ENCODE results near the gene RPL27A. TPM values are rescaled to one million over a fixed set of nuclear protein-coding genes. Genes with fewer than 3 reads are reported as not detected.

The RPL27A gene
- total and polyA plus RNA-seq, 2 donors (not counting 3 experiments of a cell fraction or from before 2014, with no cell fraction given), result 1,303 to 1,363 TPM

- ChIA-PET CTCF (no interaction called here), POLR2A (no interaction called here)
- H2AFZ ChIP-seq (ENCODE audit: low read depth, low read length), result no peak overlapping the region
- no peak for DNase-seq (ENCODE audit: low read depth, low spot score)
- no peak overlapping the region for H3K4me2 ChIP-seq (ENCODE audit: insufficient read depth, low read length)
- no peaks in the 10 kb centered on the region for H3K9me3 ChIP-seq (replicated peaks; ENCODE audit: control insufficient read depth, insufficient read depth, low read length)
- H3K27ac ChIP-seq (ENCODE audit: insufficient read depth, low read depth, low read length), result no peak overlapping the region
- TF ChIP-seq JUN (IDR thresholded peaks at IDR 0.05; ENCODE audit: borderline replicate concordance, insufficient read depth, insufficient read length, low read depth), result no peak
- TF ChIP-seq POLR2A (IDR thresholded peaks at IDR 0.05; ENCODE audit: low read depth, low read length), result no peak
- TF ChIP-seq POLR2AphosphoS5 (IDR thresholded peaks at IDR 0.05; ENCODE audit: insufficient read depth, low read depth, low read length), result no peak
- TF ChIP-seq CTCF (IDR thresholded peaks at IDR 0.05; ENCODE audit: extremely low read depth in 1 of 2, insufficient read depth in 1 of 2, low read depth in 1 of 2, low read length in 2 of 2), result no peak
- TF ChIP-seq GATA2 (IDR thresholded peaks at IDR 0.05; ENCODE audit: insufficient read depth, insufficient read length, low read depth, low read length), result no peak
- TF ChIP-seq MYC (IDR thresholded peaks at IDR 0.05; ENCODE audit: low read depth, low read length), result no peak
- no peak for TF ChIP-seq MAX (IDR thresholded peaks at IDR 0.05; ENCODE audit: insufficient read depth, insufficient read length)
- TF ChIP-seq EZH2 (IDR thresholded peaks at IDR 0.05; ENCODE audit: borderline replicate concordance, low read depth, low read length, severe bottlenecking), result no peak
- no peak for TF ChIP-seq FOS (IDR thresholded peaks at IDR 0.05; ENCODE audit: borderline replicate concordance, insufficient read depth, low read length)
- peaks cover 5% of the 10 kb centered on the region for H3K4me1 ChIP-seq (ENCODE audit: control insufficient read depth, extremely low read depth, insufficient read depth, low read length)
- no peaks in the 10 kb centered on the region for H4K20me1 ChIP-seq (replicated peaks; ENCODE audit: control insufficient read depth, extremely low read depth, insufficient read depth, low read length)
- BruUV-seq (replicated peaks), result no TSS peak
- dilution Hi-C loops (cut with MboI; ENCODE audit: extremely low pct_ligation_motif_present, low sequenced_read_pairs) (no loop called here), intact Hi-C loops (cut with micrococcal nuclease) (no loop called here)
- H3K27me3 ChIP-seq (ENCODE audit: control insufficient read depth in 2 of 2, insufficient read depth in 2 of 2, low read length in 2 of 2), result no peaks in the 10 kb centered on the region
- no peaks in the 10 kb centered on the region for H3K79me2 ChIP-seq (ENCODE audit: control insufficient read depth, insufficient read depth, low read length)
- no peak for FAIRE-seq
- no peak overlapping the region for H3K9ac ChIP-seq (replicated peaks; ENCODE audit: extremely low read depth, insufficient read depth, low read length)
- no peak overlapping the region for H3K4me3 ChIP-seq (replicated peaks in 1 of 3; ENCODE audit: insufficient read depth in 1 of 3, low read depth in 1 of 3, low read length in 3 of 3)
- H3K36me3 ChIP-seq (ENCODE audit: control insufficient read depth in 2 of 2, extremely low read depth in 1 of 2, insufficient read depth in 2 of 2, low read length in 2 of 2), result no peaks in the 10 kb centered on the region
- H3K9me1 ChIP-seq (replicated peaks; ENCODE audit: control insufficient read depth, extremely low read depth, insufficient read depth, low read length), result no peaks in the 10 kb centered on the region
Measured at GRCh38 chr11:8709002-8709672, 26.5 kb downstream of the RPL27A start.

Measured in endothelial cell of umbilical vein (primary cell).